ENCODE data around the gene TTBK1. TPM values are rescaled to one million over a fixed set of nuclear protein-coding genes. Genes with fewer than 3 reads are reported as not detected.

Gene TTBK1
- total and polyA plus RNA-seq, 8 donors = 0.05 to 0.37 (median 0.14) TPM; not detected in 3

GRCh38 chr6:43222418-43223059 is 20.7 kb upstream of the TTBK1 start:
- WGBS, 5 donors = 84 to 92% (median 90%) methylated on average over 15 of the region's 15 CpGs
- DNase-seq = no peak
- H3K36me3 ChIP-seq = peaks cover 10 to 87% (median 69%) of the 10 kb centered on the region in 4 donors

DNA sequence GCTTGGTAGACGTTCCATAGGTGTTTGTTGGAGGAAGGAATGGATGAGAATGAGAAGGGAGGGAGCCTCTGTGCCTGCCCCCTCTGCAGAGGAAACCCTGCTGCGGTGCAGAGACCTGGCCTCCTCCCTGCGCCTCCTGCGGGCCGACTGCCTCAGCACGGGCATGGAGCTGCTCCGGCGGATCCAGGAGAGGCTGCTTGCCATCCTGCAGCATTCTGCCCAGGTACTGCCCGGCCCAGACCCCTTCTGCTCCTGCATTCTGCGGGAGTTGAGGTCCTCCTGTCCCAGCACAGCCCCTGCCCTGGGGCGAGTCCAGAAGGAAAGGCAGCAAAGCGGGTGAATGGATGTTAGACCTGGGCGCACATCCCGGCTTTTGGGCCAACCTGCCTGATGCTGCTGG is 20.1 kb upstream of the TTBK1 start:
- intact Hi-C loops (cut with DNase I; ENCODE audit: low total_unique reads) = no loop called here
- 85 to 91% (median 87%) methylated on average over 14 of the region's 14 CpGs for WGBS, 5 donors
- no peaks in the 10 kb centered on the region for H3K27me3 ChIP-seq
- peaks cover 0 to 29% (median 3%) of the 10 kb centered on the region in 4 donors for H3K4me1 ChIP-seq
- H3K27ac ChIP-seq = no peak overlapping the region
- H3K4me3 ChIP-seq = no peak overlapping the region
- no peak for DNase-seq
- peaks cover 10 to 82% (median 63%) of the 10 kb centered on the region in 4 donors for H3K36me3 ChIP-seq
- TF ChIP-seq POLR2AphosphoS5 (IDR thresholded peaks at IDR 0.05) = no peak
- TF ChIP-seq CTCF (IDR thresholded peaks at IDR 0.05) = no peak
- no peak for TF ChIP-seq POLR2A (IDR thresholded peaks at IDR 0.05)
- no peak for TF ChIP-seq EP300 (IDR thresholded peaks at IDR 0.05)
- no peaks in the 10 kb centered on the region for H3K9me3 ChIP-seq

More at GRCh38 chr6:43222418-43223059, 20.7 kb upstream of the TTBK1 start:
- peaks cover 0 to 22% (median 2%) of the 10 kb centered on the region in 4 donors for H3K4me1 ChIP-seq
- intact Hi-C loops (cut with DNase I; ENCODE audit: low total_unique reads) = no loop called here
- H3K27ac ChIP-seq = no peak overlapping the region
- no peaks in the 10 kb centered on the region for H3K27me3 ChIP-seq
- no peaks in the 10 kb centered on the region for H3K9me3 ChIP-seq
- H3K4me3 ChIP-seq = no peak overlapping the region
- no peak for TF ChIP-seq CTCF (IDR thresholded peaks at IDR 0.05)
- TF ChIP-seq POLR2AphosphoS5 (IDR thresholded peaks at IDR 0.05) = no peak
- no peak for TF ChIP-seq POLR2A (IDR thresholded peaks at IDR 0.05)
- TF ChIP-seq EP300 (IDR thresholded peaks at IDR 0.05) = no peak

DNA sequence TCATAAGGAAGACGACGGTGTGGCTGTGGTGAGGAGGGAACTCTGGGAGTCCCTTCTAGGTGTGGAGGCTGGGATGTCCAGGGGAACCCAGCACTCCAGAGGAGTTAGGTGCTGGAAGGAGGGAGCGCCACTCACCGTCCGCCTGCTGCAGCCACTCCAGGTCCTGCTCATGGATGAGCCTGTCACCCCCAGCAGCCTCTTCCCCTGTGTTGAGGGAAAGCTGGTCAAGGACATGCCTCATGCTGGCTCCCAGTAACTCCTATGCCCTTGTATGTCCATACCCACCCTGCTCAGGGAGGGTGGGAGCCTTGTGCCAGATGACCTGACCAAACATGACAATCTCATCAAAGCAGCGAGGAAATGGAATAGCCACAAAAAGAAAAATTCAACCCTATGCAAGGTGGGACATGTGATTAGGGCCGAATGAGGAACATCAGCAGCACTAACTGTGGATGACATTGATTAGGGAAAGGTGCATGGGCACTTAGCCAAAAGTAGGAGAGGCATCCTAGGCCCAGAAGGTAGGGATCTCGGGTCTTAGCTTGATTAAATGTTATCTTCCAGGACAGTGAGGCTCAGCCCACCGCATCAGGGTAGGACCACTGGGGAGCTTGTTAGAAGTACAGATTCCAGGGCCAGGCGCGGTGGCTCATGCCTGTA is 17.0 kb upstream of the TTBK1 start:
- no peaks in the 10 kb centered on the region for H3K9me3 ChIP-seq
- H3K36me3 ChIP-seq = peaks cover 0 to 51% (median 38%) of the 10 kb centered on the region in 4 donors
- no peaks in the 10 kb centered on the region for H3K27me3 ChIP-seq
- H3K4me3 ChIP-seq = no peak overlapping the region
- no peak overlapping the region for H3K27ac ChIP-seq
- intact Hi-C loops (cut with DNase I; ENCODE audit: low total_unique reads) = no loop called here
- 87 to 92% (median 90%) methylated on average over 10 to 11 of the region's 11 CpGs for WGBS, 5 donors
- H3K4me1 ChIP-seq = peaks cover 0 to 41% (median 9%) of the 10 kb centered on the region in 4 donors
- DNase-seq = no peak
- TF ChIP-seq CTCF (IDR thresholded peaks at IDR 0.05) (no peak), POLR2AphosphoS5 (IDR thresholded peaks at IDR 0.05) (no peak), EP300 (IDR thresholded peaks at IDR 0.05) (no peak), POLR2A (IDR thresholded peaks at IDR 0.05) (no peak)

DNA sequence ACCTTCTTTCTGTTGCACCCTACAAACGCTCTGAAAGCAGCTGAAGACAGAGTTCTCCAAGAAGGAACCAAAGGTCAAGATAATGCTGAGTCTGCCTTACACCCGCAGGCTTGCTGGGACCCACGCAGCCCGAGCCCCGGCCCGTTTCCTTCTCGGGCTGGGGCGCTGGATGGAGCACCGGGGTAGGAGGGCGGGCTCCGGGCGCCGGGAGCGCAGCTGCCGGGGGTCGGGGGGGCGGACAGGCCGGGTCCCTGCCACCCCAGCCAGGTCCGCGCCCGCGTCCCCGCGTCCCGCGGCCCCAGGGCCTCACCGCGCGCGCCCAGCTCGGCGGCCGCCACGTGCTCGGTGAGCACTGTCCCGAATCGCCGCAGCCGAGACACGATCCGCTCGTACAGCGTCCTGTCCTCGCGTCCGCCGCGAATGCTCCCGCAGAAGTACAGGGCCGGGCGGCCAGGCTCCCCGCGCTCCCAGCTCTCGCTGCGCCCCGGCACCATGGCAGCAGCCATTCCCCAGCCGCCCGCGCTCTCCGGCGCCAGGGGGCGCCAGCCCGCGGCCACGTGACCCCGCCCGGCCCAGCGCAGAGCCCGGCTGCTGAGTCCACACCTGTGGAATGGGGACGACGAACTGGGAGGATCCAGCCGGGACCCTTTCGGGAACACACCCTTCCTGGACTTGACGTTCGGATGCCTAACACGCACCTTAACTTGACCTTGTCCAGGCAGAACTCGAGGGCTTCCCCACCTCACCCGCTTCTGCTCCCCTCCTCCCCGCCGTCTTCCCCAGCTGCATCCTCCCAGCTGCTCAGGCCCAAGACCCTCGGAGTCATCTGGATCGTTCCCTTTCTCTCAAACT is 14.1 kb upstream of the TTBK1 start, which contains the start of gene DNPH1:
Gene DNPH1 (minus strand): TSS at position 531 of the 852 bp plus-strand sequence. CDS start 25 bp downstream, at position 506.
- peak within 1 kb of the TSS; percentile 51 to 83 (median 59) for H3K27ac ChIP-seq
- intact Hi-C loops (cut with DNase I; ENCODE audit: low total_unique reads) = no loop called here
- WGBS, 5 donors = 3 to 21% (median 3%) methylated on average over 10 to 82 of the region's 82 CpGs
- TF ChIP-seq CTCF (IDR thresholded peaks at IDR 0.05) (peak in 5 of 7 experiments; percentile 33 to 97 (median 88)), POLR2A (IDR thresholded peaks at IDR 0.05) (no peak), POLR2AphosphoS5 (IDR thresholded peaks at IDR 0.05) (peak in 2 of 3 donors; percentile 44 to 61)
- DNase-seq = peak; percentile 81 to 93
- no peaks in the 10 kb centered on the region for H3K9me3 ChIP-seq
- peaks cover 0 to 22% (median 11%) of the 10 kb centered on the region in 4 donors for H3K36me3 ChIP-seq
- peaks cover 0 to 32% (median 9%) of the 10 kb centered on the region in 4 donors for H3K4me1 ChIP-seq
- H3K4me3 ChIP-seq = peak within 1 kb of the TSS; percentile 65 to 74 (median 70)
- no peaks in the 10 kb centered on the region for H3K27me3 ChIP-seq
